K562 (cell line): ENCODE data around the gene CST3. TPM values are rescaled to one million over a fixed set of nuclear protein-coding genes. Genes with fewer than 3 reads are reported as not detected.
A peak's percentile ranks its signal among the peaks of the same experiment; 100 is the strongest.

Experiments
- ARID4B ChIP-seq: sonication (generic); formaldehyde crosslinking; IDR thresholded peaks from 2 replicates; pipeline ENCODE4 v1.8.0; 2022; ENCODE audit warnings: mild to moderate bottlenecking, missing genetic modification reagents
- CAMTA2 ChIP-seq: fragments of 250-450 bp; sonication (Bioruptor Pico); conservative IDR thresholded peaks from 2 replicates; pipeline ENCODE4 v1.5.1; 2022
- GTF2E2 ChIP-seq: fragments of 200-800 bp; sonication (Bioruptor generic); IDR thresholded peaks from 2 replicates; pipeline ENCODE4 v1.6.1; 2016; ENCODE audit warnings: missing genetic modification characterization, missing compliant biosample characterization
- HMG20A ChIP-seq: fragments of 450-650 bp; formaldehyde crosslinking; conservative IDR thresholded peaks from 2 replicates; pipeline ENCODE4 v1.4.0; 2020; ENCODE audit warnings: mild to moderate bottlenecking, mixed read lengths
- HNRNPK ChIP-seq: fragments of 200-400 bp; formaldehyde crosslinking; IDR thresholded peaks from one replicate; pipeline ENCODE4 v1.6.1; 2018; ENCODE audit warnings: mild to moderate bottlenecking, low read depth, low read length; ENCODE audit not compliant: poor library complexity, severe bottlenecking
- HNRNPL ChIP-seq: fragments of 200-400 bp; formaldehyde crosslinking; IDR thresholded peaks from 2 replicates; pipeline ENCODE4 v1.6.1; 2017; ENCODE audit warnings: low read depth, mild to moderate bottlenecking, low read length
- HNRNPLL ChIP-seq: fragments of 200-400 bp; formaldehyde crosslinking; IDR thresholded peaks from 2 replicates; pipeline ENCODE4 v1.6.1; 2017; ENCODE audit warnings: low read length, low read depth, mild to moderate bottlenecking; ENCODE audit not compliant: poor library complexity, severe bottlenecking
- MIER1 ChIP-seq: fragments of 450-650 bp; IDR thresholded peaks from 2 replicates; pipeline ENCODE4 v1.6.1; 2016; ENCODE audit warnings: antibody characterized with exemption, mild to moderate bottlenecking, low read depth
- NFE2L1 ChIP-seq: fragments of 450-650 bp; IDR thresholded peaks from 2 replicates; pipeline ENCODE4 v1.6.1; 2016; ENCODE audit warnings: missing genetic modification characterization, low read depth, mild to moderate bottlenecking, missing compliant biosample characterization, moderate library complexity, borderline replicate concordance
- RAD51 ChIP-seq: fragments of 450-650 bp; IDR thresholded peaks from 2 replicates; pipeline ENCODE4 v1.7.1; 2016; ENCODE audit warnings: low read depth, mild to moderate bottlenecking, borderline replicate concordance
- RERE ChIP-seq: sonication (generic); formaldehyde crosslinking; IDR thresholded peaks from 2 replicates; pipeline ENCODE4 v1.8.0; 2023; ENCODE audit warnings: missing genetic modification reagents, mild to moderate bottlenecking, borderline replicate concordance
- SAP30 ChIP-seq: fragments of 200-600 bp; sonication (generic); IDR thresholded peaks from 2 replicates; pipeline ENCODE4 v1.6.1; 2012; ENCODE audit warnings: borderline replicate concordance, low read depth, mild to moderate bottlenecking, moderate library complexity, low read length, control low read depth, inconsistent platforms; ENCODE audit not compliant: insufficient read depth, poor library complexity, severe bottlenecking
- SMARCB1 ChIP-seq: IDR thresholded peaks from 2 replicates; pipeline ENCODE4 v1.6.1; 2011; ENCODE audit warnings: improper control_type of control experiment, low read depth; ENCODE audit not compliant: insufficient read length
- TFE3 ChIP-seq: fragments of 450-650 bp; formaldehyde crosslinking; IDR thresholded peaks from 2 replicates; pipeline ENCODE4 v1.4.0; 2020; ENCODE audit warnings: mild to moderate bottlenecking, mixed read lengths
- ZC3H8 ChIP-seq: fragments of 450-650 bp; IDR thresholded peaks from 2 replicates; pipeline ENCODE4 v1.6.1; 2017
- ZNF232 ChIP-seq: sonication (generic); formaldehyde crosslinking; IDR thresholded peaks from 2 replicates; pipeline ENCODE4 v1.8.0; 2022; ENCODE audit warnings: mild to moderate bottlenecking, missing genetic modification reagents
- ZNF780A ChIP-seq: fragments of 250-450 bp; sonication (Bioruptor Pico); IDR thresholded peaks from 2 replicates; pipeline ENCODE4 v1.5.0; 2021; ENCODE audit warnings: mild to moderate bottlenecking
- polyA plus RNA-seq, 8 experiments: library from polyadenylated mRNA; depleted of rRNA in 4 of 8; stranded (reverse) in 5 of 8; unstranded in 3 of 8; fragments of >200 nt; fragmentation: Nextera tagmentation in 2 of 8; fragmentation: Illumina TruSeq in 1 of 8; extraction: Ambion mirVana in 2 of 8; extraction: Trizol in 1 of 8; gene quantifications; 2 replicates each; pipeline versions ENCODE4 v1.2.1 to v1.2.3, GENCODE V29; 2011 to 2014; ENCODE audit warnings: inconsistent platforms in 1 of 8, missing spikeins in 1 of 8
- total RNA-seq, 7 experiments: library from RNA; depleted of rRNA in 6 of 7; stranded (reverse); fragments of >200 nt in 6 of 7; fragmentation: Illumina TruSeq in 2 of 7; extraction: Trizol in 2 of 7; gene quantifications; 2 replicates each; pipeline versions ENCODE4 v1.2.1 to v1.2.3, GENCODE V29; 2011 to 2021; ENCODE audit warnings: low replicate concordance in 1 of 7

Gene CST3
- total and polyA plus RNA-seq, 9 of the 15 experiments (the other 6 are each of a cell fraction or from before 2014, with no cell fraction given) = 8.7 to 113 (median 48.5) TPM

DNA sequence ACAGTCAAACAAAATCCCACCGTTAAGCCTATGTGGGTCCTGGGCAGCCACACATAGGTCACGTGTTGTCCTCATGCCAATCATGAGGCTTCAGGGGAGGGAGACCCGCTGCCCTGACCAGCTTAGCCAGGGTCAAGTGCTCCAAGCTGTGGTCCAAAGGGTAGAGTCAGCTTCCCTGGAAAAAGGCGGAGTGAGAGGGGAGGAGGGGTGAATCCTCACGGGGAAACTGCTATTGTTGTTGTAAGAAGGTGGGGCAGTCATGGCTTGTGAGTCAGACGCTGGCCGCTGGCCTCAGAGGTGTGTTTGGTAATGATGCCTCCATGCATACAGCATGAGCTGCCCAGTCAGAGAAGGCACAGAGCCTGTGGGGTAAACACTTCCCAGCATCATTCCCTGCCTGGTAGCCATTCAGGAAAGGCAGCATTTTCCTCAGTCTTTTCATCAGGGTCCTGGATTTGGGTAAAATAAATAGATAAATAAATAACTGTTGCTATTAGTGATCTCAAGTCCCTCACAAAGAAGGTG lies 8.7 kb downstream of the CST3 start (continued):
- TF ChIP-seq TFE3 (CRISPR knock-in tag) = peak; percentile 27; the same call in 1 of the 2 replicates
- TF ChIP-seq ZNF780A (CRISPR knock-in tag) = no peak
- no peak for TF ChIP-seq NFE2L1 (tag)
- no peak for TF ChIP-seq SMARCB1
- peak; percentile 18; the same call in 1 of the 2 replicates for TF ChIP-seq RAD51
- TF ChIP-seq MIER1 = no peak
- no peak for TF ChIP-seq SAP30
- no peak for TF ChIP-seq CAMTA2 (CRISPR knock-in tag)
- no peak for TF ChIP-seq ZNF232 (CRISPR knock-in tag)
- TF ChIP-seq HNRNPLL = no peak
- no peak for TF ChIP-seq HNRNPL
- no peak for TF ChIP-seq GTF2E2 (tag)
- TF ChIP-seq HNRNPK = no peak
- no peak for TF ChIP-seq ARID4B
- no peak for TF ChIP-seq RERE
- no peak for TF ChIP-seq HMG20A (CRISPR knock-in tag)
- no peak for TF ChIP-seq ZC3H8
